Subcutaneous adipose tissue (tissue), 4 donors: ENCODE measurements around the gene ZNF641. TPM values are rescaled to one million over a fixed set of nuclear protein-coding genes. Genes with fewer than 3 reads are reported as not detected.

Experiments used
- total RNA-seq, 4 donors: library from RNA; depleted of rRNA; stranded (reverse); fragments of >200 nt; gene quantifications; one replicate each; pipeline ENCODE4 v1.1.0, GENCODE V29; 2016
- TF ChIP-seq, protein P1 (sequence below): fragments of 450-650 bp; IDR thresholded peaks from one replicate; pipeline ENCODE4 v1.5.1; 2016; ENCODE audit warnings: low read depth, mild to moderate bottlenecking, control low read depth, antibody characterized with exemption, moderate library complexity

The ZNF641 gene
- total RNA-seq, 4 donors from 2014 or later, result 17.3 to 26.0 (median 23.2) TPM

DNA sequence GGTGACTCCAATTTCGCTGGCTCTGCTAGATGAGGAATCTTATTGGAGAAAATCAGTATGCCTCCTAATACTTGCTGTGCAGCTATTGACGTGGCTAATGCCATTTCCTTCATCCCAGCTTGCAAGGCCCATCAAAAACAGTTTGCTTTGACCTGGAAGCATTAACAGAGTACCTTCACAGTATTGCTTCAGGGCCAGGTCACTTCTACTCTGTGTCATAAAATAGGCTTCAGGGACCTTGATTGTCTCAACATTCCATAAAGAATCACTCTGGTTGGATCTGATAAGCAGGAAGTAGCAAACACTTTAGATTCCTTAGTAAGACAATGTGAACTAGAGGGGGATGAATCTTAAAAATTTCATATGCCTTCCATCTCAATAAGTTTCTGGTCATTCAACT is 26.9 kb upstream of the ZNF641 start:
- TF ChIP-seq, protein P1, sequence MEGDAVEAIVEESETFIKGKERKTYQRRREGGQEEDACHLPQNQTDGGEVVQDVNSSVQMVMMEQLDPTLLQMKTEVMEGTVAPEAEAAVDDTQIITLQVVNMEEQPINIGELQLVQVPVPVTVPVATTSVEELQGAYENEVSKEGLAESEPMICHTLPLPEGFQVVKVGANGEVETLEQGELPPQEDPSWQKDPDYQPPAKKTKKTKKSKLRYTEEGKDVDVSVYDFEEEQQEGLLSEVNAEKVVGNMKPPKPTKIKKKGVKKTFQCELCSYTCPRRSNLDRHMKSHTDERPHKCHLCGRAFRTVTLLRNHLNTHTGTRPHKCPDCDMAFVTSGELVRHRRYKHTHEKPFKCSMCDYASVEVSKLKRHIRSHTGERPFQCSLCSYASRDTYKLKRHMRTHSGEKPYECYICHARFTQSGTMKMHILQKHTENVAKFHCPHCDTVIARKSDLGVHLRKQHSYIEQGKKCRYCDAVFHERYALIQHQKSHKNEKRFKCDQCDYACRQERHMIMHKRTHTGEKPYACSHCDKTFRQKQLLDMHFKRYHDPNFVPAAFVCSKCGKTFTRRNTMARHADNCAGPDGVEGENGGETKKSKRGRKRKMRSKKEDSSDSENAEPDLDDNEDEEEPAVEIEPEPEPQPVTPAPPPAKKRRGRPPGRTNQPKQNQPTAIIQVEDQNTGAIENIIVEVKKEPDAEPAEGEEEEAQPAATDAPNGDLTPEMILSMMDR, result no peak

DNA sequence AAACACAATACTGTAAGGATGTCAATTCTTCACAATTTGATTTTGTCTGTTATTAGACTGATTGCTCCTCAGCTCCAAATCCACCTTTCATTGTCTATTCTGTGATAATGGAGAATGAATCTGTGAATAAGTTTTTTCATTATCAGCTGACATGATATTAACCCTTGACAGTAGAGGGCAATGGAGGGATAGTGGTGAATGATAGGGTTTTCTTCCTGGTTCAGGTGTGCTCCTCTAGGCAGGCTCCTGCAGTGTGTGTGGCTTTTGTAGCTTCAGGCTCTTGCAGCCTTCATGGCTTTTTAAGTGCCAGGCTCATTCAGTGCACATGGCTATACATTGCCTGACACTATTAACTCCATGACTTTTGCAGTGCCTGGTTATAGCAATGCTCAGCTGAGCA is 23.4 kb upstream of the ZNF641 start:
- TF ChIP-seq, protein P1, result no peak

DNA sequence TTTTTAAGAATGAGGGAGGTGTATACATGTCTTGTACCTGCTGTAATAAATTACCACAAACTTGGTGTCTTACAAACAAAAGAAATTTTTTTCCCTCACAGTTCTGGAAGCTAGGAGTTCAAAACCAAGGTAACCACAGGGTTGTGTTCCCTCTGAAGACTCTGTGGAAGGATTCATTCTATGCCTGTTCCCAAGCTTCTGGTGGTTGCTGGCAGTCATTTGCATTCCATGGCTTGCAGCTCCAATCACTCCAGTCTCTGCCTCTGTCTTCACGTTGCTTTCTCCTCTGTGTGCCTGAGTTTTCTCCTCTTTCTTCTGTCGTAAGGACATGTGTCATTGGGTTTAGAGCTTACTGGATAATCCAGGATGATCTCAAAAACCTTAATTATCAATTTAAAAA is 15.4 kb upstream of the ZNF641 start:
- TF ChIP-seq, protein P1, result no peak

DNA sequence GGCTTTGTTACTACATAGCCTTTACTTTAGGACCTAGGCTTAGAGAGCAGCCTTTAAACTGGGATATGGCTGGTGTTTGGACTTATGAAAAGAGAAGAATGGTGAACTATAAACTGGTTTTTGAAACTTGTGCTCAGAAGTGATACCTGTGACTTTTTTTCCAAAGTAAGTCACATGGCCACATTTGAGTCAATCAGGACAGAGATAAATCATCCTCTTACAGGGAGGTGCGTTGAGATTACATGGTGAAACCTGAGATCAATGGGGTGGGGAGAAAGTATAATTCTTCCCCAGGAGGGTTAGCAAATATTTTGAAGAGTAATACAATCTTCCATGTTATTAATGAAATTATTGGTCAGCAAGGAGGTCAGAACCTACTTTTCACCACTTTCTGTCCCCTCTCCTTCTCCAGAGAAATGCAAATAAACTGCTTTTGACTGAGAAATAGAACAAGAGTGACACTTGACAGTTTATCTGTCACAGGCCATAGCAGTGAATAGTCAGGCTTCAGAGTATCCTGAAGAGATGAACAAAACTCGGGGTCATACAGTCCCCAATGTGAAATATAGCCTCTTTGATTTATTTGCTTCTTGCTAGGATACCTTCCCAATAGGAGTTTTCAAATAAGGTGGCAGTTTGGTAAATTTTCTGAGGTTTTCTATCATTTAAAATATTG is 11.1 kb upstream of the ZNF641 start:
- TF ChIP-seq, protein P1, result no peak

DNA sequence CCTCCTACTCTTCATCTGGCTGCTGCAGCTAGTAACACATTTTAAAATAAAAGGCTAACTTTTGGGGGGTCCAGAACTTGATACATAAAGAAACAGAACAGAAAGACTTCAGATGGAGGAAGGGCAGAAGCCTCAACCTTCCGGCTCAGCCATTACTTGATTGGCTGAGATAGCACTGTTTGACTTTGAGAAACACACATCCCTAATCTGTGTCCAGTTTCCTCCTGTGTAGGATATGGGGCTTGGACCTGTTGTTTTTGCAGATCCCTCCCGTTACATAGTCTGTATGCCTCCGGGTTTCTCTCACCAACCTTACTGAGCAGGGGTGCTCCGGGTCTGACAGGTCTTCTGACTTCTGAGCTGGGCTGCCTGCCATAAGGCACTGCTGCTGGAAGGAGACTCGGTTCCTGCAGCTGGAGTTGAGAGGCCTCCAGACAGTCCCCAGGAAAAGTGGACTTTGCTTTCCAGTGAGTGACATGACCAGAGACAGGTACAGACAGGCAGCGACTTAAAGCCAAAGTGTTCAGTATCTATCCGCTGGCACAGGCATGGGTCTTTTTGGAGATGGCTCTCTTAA is 8.3 kb upstream of the ZNF641 start:
- TF ChIP-seq, protein P1, result no peak

DNA sequence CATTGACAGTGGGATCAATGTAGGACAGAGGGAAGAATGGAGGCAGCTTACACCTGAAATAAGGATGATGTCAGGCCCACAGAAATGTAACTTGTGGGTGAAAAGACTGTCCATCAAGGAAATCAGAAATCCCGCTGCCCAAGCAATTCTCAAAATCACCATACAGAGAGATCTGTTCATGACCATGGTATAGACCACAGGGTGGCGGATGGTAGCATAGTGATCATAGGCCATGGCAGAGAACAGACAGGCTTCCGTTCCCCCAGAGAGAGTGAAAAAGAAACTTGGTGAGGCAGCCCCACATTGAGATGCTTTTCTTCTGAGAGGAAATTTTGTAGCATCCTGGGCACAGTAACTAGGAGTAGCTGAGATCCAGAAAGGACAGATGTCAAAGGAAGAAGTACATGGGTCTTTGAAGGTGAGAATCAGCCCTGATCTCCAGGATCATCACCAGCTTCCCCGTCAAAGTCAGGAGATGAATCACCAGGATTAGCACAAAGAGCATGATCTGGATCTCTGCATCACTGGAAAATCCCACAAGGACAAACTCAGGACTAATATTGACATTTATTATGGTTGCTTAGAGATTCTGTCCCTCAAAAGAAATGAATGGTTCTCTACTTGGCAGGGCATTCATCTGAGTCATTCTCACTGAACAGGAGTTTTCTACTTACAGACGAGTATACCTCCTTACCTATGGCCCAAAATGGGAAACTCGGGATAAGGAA is 5.5 kb upstream of the ZNF641 start:
- TF ChIP-seq, protein P1, result no peak

DNA sequence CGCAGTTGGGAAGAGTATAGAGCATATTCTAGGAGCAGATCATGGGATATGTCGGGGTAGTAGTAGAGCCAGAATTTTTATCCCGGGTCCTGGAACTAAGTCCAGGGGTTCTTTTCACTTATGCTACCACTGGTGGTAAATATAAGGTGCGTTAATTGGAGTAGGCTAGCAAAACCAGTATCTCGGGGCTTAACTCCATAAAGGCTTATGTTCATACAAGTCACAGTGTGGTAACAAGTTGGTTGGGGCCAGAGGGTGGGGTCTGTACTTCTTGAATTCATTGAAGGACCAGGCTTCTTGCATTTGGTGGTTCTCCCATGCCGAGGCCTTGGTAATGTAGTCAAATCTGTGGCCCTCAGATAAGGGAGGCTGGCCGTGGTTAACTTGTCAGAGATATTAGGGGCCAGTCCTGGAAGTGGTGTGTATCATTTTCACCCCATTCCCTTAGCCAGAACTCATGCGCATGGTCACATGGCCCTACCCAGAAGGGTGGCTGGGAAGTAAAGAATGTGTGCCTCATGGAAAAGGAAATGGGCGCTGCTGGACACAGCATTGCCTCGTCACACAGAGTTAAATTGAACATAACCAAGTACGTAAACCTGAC is 1.5 kb upstream of the ZNF641 start:
- TF ChIP-seq, protein P1, result no peak
